Spleen (tissue), 11 donors: ENCODE measurements around the gene ARHGEF10L. TPM values are rescaled to one million over a fixed set of nuclear protein-coding genes. Genes with fewer than 3 reads are reported as not detected.
A peak's percentile ranks its signal among the peaks of the same experiment; 100 is the strongest.

Experiments used
- DNase-seq: peaks from one replicate; pipeline ENCODE4 v3.0.0-alpha.2; 2020
- H3K27ac ChIP-seq, 8 donors: fragments of 200-600 bp; sonication (generic) in 7 of 8; 1 replicate in 4 of 8; 2 replicates in 4 of 8; pipeline versions ENCODE4 v1.5.0 to v1.8.0; 2016 to 2021; ENCODE audit warnings: inconsistent platforms in 4 of 8, mild to moderate bottlenecking in 4 of 8, moderate library complexity in 1 of 8
- H3K27me3 ChIP-seq, 7 donors: fragments of 200-600 bp; sonication (generic) in 6 of 7; replicated peaks in 1 of 7; 1 replicate in 4 of 7; 2 replicates in 3 of 7; pipeline versions ENCODE4 v1.5.0 to v1.8.0; 2016 to 2021; ENCODE audit warnings: inconsistent platforms in 3 of 7, mild to moderate bottlenecking in 1 of 7
- H3K36me3 ChIP-seq, 6 donors: fragments of 200-600 bp; sonication (generic) in 5 of 6; 1 replicate in 4 of 6; 2 replicates in 2 of 6; pipeline versions ENCODE4 v1.5.0 to v1.8.0; 2016 to 2021; ENCODE audit warnings: inconsistent platforms in 2 of 6
- H3K4me1 ChIP-seq, 6 donors: fragments of 200-600 bp; sonication (generic) in 5 of 6; 1 replicate in 3 of 6; 2 replicates in 3 of 6; pipeline versions ENCODE4 v1.5.0 to v1.8.0; 2016 to 2021; ENCODE audit warnings: inconsistent platforms in 3 of 6
- H3K4me3 ChIP-seq, 8 donors: fragments of 200-600 bp; sonication (generic) in 7 of 8; 1 replicate in 4 of 8; 2 replicates in 4 of 8; pipeline versions ENCODE4 v1.5.0 to v1.8.0; 2016 to 2021; ENCODE audit warnings: inconsistent platforms in 4 of 8, mild to moderate bottlenecking in 4 of 8, moderate library complexity in 2 of 8
- H3K9me3 ChIP-seq, 8 donors: fragments of 200-600 bp; sonication (generic) in 7 of 8; 1 replicate in 4 of 8; 2 replicates in 4 of 8; pipeline versions ENCODE4 v1.5.0 to v1.8.0; 2016 to 2021; ENCODE audit warnings: inconsistent platforms in 4 of 8
- CTCF ChIP-seq, 11 experiments: fragments of 200-600 bp in 7 of 11; fragments of 450-650 bp in 4 of 11; sonication (generic) in 4 of 11; IDR thresholded peaks in 8 of 11; conservative IDR thresholded peaks in 3 of 11; 1 replicate in 7 of 11; 2 replicates in 4 of 11; pipeline versions ENCODE4 v1.4.0 to v1.8.0; 2016 to 2021; ENCODE audit warnings: antibody characterized with exemption in 11 of 11, inconsistent platforms in 4 of 11, mild to moderate bottlenecking in 1 of 11
- POLR2A ChIP-seq, 3 donors: fragments of 450-650 bp; IDR thresholded peaks; one replicate each; pipeline ENCODE4 v1.5.1; 2017; ENCODE audit warnings: antibody characterized with exemption in 3 of 3, mild to moderate bottlenecking in 1 of 3
- POLR2AphosphoS5 ChIP-seq, 3 donors: sonication (generic); formaldehyde crosslinking; IDR thresholded peaks; one replicate each; pipeline ENCODE4 v1.5.1; 2017; ENCODE audit warnings: antibody characterized with exemption in 3 of 3
- WGBS, 5 donors: extraction: QIAGEN DNeasy Blood & Tissue Kit in 3 of 5; methylation state at CpG; one replicate each; pipeline versions ENCODE4 v1.1.5 to v1.1.7; 2013 to 2018; 5-methylcytosine and 5-hydroxymethylcytosine counted together
- intact Hi-C: fragments of 100-400 bp; cut with DNase I; formaldehyde crosslinking; loops from one replicate; pipeline ENCODE4 v1.15.0; 2023; ENCODE audit warnings: low total_unique reads
- polyA plus RNA-seq, 3 donors: library from polyadenylated mRNA; stranded (reverse); fragments of 200-250 nt; gene quantifications; one replicate each; pipeline ENCODE4 v1.2.1, GENCODE V29; 2013
- total RNA-seq, 7 donors: library from RNA; depleted of rRNA in 3 of 7; stranded (reverse); fragments of >200 nt in 3 of 7; fragmentation: NEBNext Ultra II Directional in 4 of 7; extraction: Animal tissue kit (Norgen Biotek cat#: 25700) in 4 of 7; gene quantifications; one replicate each; pipeline versions ENCODE4 v1.1.0 to v1.2.1, GENCODE V29; 2016 to 2021
- donor health status: healthy with polysubstance abuse.
- donor health status: DM: no; HTN: no; CAD: no; lungs with moderate emphysema.
- donor health status: DM: no; HTN: no; CAD: no.
- donor health status: Bipolar disorder and iron deficiency.
- donor health status: healthy.
- donor health status: DM: no; HTN: no; CAD: no.
- donor health status: DM: yes; HTN: yes; CAD: no.

ARHGEF10L gene
- total and polyA plus RNA-seq, 10 donors = 10.0 to 40.9 (median 21.4) TPM

- DNase-seq = no peak
- intact Hi-C loops = no loop called here
- no peak overlapping the region for H3K4me3 ChIP-seq
Observed at GRCh38 chr1:17584539-17584938, 45.0 kb downstream of the ARHGEF10L start.

GRCh38 chr1:17585266-17585987, 45.9 kb downstream of the ARHGEF10L start:
- TF ChIP-seq POLR2A (IDR thresholded peaks at IDR 0.05) (no peak), POLR2AphosphoS5 (IDR thresholded peaks at IDR 0.05) (no peak), CTCF (IDR thresholded peaks at IDR 0.05 in 8 of 11, conservative IDR thresholded peaks at IDR 0.05 in 3 of 11) (no peak)
- intact Hi-C loops = no loop called here
- DNase-seq = no peak

More at GRCh38 chr1:17584539-17584938, 45.0 kb downstream of the ARHGEF10L start:
- Histone ChIP-seq H3K27me3 (no peaks in the 10 kb centered on the region), H3K36me3 (peaks cover 0 to 13% (median 0%) of the 10 kb centered on the region in 6 donors), H3K9me3 (no peaks in the 10 kb centered on the region), H3K27ac (no peak overlapping the region), H3K4me1 (peaks cover 0 to 70% (median 29%) of the 10 kb centered on the region in 6 donors)
- TF ChIP-seq POLR2A (IDR thresholded peaks at IDR 0.05) (no peak), POLR2AphosphoS5 (IDR thresholded peaks at IDR 0.05) (no peak), CTCF (IDR thresholded peaks at IDR 0.05 in 8 of 11, conservative IDR thresholded peaks at IDR 0.05 in 3 of 11) (no peak)
- WGBS, 5 donors = 91 to 98% (median 93%) methylated on average over 10 of the region's 10 CpGs

GRCh38 chr1:17586172-17586964, 46.9 kb downstream of the ARHGEF10L start:
- H3K4me1 ChIP-seq = peaks cover 0 to 54% (median 21%) of the 10 kb centered on the region in 6 donors
- no peak for TF ChIP-seq CTCF (IDR thresholded peaks at IDR 0.05 in 8 of 11, conservative IDR thresholded peaks at IDR 0.05 in 3 of 11)
- no peak for TF ChIP-seq POLR2A (IDR thresholded peaks at IDR 0.05)
- no peak for TF ChIP-seq POLR2AphosphoS5 (IDR thresholded peaks at IDR 0.05)
- H3K4me3 ChIP-seq = no peak overlapping the region
- H3K36me3 ChIP-seq = peaks cover 0 to 13% (median 0%) of the 10 kb centered on the region in 6 donors
- H3K9me3 ChIP-seq = no peaks in the 10 kb centered on the region
- 63 to 85% (median 70%) methylated on average over 10 of the region's 10 CpGs for WGBS, 5 donors
- no peaks in the 10 kb centered on the region for H3K27me3 ChIP-seq
- intact Hi-C loops = no loop called here
- DNase-seq = no peak
- peak overlapping the region in 1 of 8 donors; percentile 73 for H3K27ac ChIP-seq

More at GRCh38 chr1:17585266-17585987, 45.9 kb downstream of the ARHGEF10L start:
- Histone ChIP-seq H3K9me3 (no peaks in the 10 kb centered on the region), H3K4me3 (no peak overlapping the region), H3K4me1 (peaks cover 0 to 63% (median 25%) of the 10 kb centered on the region in 6 donors), H3K27me3 (no peaks in the 10 kb centered on the region), H3K27ac (no peak overlapping the region), H3K36me3 (peaks cover 0 to 13% (median 0%) of the 10 kb centered on the region in 6 donors)
- 58 to 77% (median 71%) methylated on average over 8 to 9 of the region's 9 CpGs for WGBS, 5 donors

GRCh38 chr1:17587693-17588047, 48.2 kb downstream of the ARHGEF10L start:
- intact Hi-C loops = no loop called here
- WGBS, 5 donors = 62 to 89% (median 82%) methylated on average over 3 of the region's 3 CpGs
- H3K4me1 ChIP-seq = peaks cover 0 to 42% (median 15%) of the 10 kb centered on the region in 6 donors
- H3K9me3 ChIP-seq = no peaks in the 10 kb centered on the region
- no peak overlapping the region for H3K4me3 ChIP-seq
- H3K27me3 ChIP-seq = no peaks in the 10 kb centered on the region
- H3K36me3 ChIP-seq = peaks cover 0 to 13% (median 0%) of the 10 kb centered on the region in 6 donors
- TF ChIP-seq CTCF (IDR thresholded peaks at IDR 0.05 in 8 of 11, conservative IDR thresholded peaks at IDR 0.05 in 3 of 11) = no peak
- TF ChIP-seq POLR2A (IDR thresholded peaks at IDR 0.05) = no peak
- no peak for TF ChIP-seq POLR2AphosphoS5 (IDR thresholded peaks at IDR 0.05)
- H3K27ac ChIP-seq = peak overlapping the region in 6 of 8 donors; percentile 47 to 73 (median 58)
- no peak for DNase-seq
